Non-pigmented ciliary epithelial cell (primary cell): ENCODE measurements around the gene BTBD9.

Source experiments
- DNase-seq: peaks from one replicate; pipeline ENCODE4 v3.0.0-alpha.2; 2010; ENCODE audit warnings: low read depth

The BTBD9 gene

DNA sequence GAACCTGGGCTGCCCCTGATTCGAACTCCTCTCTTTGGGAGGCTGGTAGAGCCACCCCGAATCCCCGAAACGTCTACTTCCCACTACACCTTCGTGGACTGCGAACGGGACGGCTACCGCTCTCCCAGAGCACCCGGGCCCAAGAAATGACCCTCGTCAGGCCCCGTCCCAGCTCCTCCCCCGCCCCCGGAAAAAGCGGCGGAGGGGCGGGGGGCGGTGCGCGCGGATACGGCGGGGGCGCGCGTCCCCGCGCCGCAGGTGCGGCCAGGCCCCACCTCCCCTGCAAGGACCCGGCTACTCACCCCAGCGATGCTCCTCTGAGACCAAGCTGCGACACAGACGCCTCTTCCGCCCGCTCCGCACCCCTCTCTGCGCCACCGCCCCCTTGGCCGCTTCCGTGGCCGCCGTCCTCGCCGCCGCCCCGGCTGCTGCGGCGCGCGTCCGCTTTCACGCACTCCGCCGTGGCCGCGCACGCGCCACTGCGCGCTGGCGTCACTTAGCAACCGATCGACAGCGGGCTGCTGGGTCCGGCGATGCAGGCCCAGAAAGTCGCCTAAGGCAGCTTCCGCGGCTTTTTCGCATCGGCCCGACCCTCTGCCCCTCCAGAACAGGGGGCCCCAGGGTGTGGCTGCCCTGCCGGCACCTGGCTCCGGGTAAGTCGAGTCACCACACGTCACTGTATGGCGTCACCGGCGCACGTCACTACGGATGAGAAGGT lies at the start of gene BTBD9:
Gene BTBD9, minus strand, starts transcription at position 432 of the 718 bp plus-strand sequence.
- no peak for DNase-seq

- no peak for DNase-seq
These were observed 48.9 kb upstream of the BTBD9 start for GRCh38 chr6:38688579-38689087.

DNA sequence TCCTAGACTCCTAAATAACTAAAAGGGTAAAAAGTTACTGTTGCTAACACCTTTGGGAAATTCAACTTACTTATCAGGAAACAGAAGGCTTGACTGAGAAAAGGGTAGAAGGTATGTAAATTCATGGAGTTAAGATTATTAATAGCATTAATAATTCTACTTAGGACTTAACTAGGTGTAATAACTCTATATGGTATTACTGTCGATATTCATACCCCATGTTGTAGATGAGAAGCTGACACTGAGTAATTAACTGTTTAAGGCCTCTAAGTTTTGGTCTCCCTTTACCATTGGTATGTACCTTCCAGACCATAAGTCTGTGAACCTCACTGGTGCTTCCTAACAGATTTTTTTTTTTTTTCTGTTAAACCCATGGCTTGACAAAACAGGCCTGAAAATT lies 47.8 kb upstream of the BTBD9 start:
- DNase-seq, result no peak

- no peak for DNase-seq
These were observed 47.3 kb upstream of the BTBD9 start for GRCh38 chr6:38687043-38687353.

GRCh38 chr6:38686270-38687042 lies 46.7 kb upstream of the BTBD9 start:
- DNase-seq, result no peak

DNA sequence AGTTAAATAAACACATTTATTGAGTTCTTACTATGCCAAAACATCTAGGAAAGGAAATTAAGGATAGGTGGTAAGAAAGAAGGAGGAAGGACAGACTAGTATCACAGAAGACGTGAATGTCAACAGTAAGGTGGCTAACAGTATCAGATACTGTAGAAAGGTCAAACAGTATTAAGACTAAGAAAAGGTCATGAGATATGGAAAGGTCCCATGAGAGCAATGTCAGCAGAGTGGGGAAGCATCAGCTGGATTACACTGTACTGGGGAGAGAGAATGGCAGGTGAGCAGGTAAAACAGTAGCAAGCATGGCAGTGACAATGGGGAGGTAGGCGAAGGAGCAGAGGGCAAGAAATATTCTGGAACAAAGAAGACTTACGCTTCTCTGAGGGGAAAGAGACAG lies 45.2 kb upstream of the BTBD9 start:
- no peak for DNase-seq

DNA sequence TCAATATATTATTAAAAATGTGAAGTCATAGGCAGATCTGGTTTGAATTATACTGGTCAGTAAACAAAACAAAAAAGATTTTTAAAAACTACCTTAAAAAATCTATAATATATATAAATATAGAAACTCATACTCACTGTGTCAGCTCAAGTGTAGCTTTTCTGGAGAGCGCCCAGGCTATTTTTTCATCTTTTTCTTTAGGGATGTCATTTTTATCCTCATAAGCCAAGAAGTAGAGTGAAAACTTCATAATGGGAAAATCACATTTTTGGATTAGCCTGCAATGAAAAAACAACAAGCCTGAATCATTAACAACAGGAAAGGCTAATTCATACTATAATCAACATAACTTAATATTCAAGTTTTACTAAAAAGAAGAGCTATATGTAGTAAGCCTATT lies 44.5 kb upstream of the BTBD9 start:
- DNase-seq, result no peak

GRCh38 chr6:38681850-38682249 lies 42.1 kb upstream of the BTBD9 start:
- no peak for DNase-seq

DNA sequence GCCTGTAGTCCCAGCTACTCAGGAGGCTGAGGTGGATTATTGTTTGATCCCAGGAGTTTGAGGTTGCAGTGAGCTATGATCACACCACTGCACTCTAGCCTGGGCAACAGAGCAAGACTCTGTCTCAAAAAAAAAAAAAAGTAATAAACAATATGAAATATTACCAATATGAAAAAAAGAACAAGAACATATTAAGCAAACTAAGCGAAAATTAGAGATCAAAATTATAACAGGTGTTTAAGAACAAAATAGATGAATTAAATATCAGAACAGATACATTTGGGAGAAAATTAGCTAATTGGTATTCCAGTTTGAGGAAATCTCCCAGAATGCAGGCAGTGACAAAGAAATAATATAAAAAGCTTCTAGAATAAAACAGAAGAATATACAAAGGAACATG lies 39.9 kb upstream of the BTBD9 start:
- DNase-seq, result no peak

GRCh38 chr6:38678178-38678760 lies 38.5 kb upstream of the BTBD9 start:
- DNase-seq, result no peak

DNA sequence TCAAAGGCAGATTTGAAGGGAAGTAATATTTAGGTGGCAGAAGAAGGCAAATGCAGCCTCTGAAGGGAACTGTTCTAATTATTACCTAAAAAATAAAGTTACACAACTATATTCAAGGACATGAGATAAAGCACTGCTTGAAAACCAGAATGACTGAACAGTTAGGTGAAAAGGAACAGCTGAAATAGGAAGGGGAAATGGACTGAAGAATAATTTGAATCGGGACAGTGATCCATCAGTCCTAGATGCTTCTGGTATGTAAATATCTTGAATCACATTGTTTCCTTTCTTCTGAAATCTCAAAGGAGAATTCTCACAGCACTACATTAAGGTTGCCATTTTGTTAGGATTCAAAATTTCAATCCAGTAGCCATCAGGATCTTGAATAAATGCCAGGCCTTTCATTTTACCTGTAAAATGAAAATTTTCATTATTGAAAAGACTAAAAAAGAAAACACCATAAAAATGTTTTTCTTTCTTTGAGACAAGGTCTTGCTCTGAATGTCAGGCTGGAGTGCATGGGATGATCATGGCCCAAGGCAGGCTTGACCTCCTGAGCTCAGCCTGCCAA lies 37.3 kb upstream of the BTBD9 start:
- DNase-seq, result no peak

DNA sequence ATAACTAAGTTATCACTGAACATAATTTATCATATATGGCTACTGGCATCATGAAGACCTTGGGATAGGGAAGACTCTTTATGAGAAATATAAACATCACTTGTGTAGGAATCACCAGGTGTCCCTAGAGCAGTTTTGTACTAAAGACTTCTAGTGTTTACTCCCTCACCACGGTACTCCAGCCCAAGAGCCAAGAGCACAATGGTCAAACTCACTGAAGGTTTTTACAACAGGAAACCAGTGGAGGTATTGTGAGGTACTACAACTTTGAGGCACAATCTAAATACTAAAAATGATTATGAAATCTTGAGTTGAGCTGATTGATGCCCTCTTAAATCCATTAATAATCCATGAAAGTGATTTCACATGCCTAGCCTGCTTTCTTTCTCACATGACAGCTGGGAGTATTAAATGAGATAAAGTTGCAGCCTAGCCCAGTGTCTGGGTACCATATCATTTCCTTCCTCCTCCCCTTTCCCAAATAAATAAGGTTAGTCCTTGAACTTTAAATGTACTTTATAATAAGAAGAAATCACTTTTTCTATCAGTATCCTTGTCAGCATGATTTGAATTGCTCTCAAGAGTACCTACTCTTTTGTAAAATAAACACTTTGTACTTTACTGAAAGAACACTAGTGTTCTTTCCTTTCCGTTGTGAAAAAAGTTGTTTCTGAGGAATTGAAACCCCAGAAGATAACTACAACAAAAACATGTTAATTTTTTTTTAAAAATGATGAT lies 36.7 kb upstream of the BTBD9 start:
- DNase-seq, result no peak

DNA sequence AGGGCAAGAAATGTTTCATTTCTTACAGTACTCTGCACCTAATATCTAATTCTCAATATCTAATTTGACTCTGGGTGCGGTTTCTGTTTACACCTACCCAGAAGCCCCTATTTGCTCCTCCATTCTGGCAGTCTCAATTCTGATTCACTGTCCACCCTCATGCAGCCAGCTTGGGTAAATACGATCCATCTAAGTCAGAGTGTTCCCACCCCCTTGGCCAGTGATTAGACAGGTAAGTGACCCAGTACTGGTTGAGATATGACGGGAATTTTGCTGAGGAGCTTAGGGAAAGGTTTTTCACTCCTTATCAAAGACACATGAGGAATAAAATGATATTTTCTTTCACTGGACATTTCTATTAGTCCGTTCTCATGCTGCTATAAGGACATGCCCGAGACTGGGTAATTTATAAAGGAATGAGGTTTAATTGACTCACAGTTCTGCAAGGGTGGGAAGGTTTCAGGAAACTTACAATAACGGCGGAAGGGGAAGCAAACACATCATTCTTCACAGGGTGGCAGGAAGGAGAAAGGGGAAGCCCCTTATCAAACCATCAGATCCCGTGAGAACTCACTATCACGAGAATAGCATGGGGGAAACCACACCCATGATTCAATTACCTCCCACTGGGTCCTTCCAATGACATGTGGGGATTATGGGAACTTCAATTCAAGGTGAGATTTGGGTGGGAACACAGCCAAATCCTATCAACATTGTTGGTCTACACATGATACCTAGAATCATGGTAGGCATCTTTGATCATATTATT lies 33.9 kb upstream of the BTBD9 start:
- DNase-seq, result no peak

DNA sequence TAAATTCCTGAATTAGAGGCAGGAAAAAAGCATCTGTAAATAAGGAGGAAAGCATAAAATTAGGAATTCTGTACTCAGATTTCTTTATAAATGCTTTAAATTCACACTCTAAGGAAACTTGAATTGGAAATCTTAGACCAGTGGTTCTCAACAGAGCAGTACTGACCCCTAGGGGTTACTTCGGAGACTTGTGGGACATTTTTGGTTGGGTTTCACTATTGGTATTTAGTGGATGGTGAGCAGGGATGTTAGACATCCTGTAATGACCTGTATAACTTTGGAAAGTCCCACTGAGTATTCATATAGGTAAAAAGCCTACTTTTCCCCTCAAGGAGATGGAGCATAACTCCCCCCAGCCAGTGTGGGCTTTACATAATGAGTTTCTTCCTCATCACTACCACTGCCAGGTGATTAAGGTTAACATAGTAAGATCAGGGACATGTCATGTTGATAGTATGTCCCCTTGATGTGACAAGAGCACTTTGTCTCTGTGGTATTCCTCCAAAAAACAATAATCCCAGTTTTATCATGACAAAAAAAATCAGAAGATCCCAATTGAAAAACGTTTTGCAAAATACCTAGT lies 32.2 kb upstream of the BTBD9 start:
- peak; percentile 17 for DNase-seq

- no peak for DNase-seq
These were observed 18.9 kb upstream of the BTBD9 start for GRCh38 chr6:38658418-38659167.

- DNase-seq, result no peak
These were observed 17.2 kb upstream of the BTBD9 start for GRCh38 chr6:38656896-38657295.

DNA sequence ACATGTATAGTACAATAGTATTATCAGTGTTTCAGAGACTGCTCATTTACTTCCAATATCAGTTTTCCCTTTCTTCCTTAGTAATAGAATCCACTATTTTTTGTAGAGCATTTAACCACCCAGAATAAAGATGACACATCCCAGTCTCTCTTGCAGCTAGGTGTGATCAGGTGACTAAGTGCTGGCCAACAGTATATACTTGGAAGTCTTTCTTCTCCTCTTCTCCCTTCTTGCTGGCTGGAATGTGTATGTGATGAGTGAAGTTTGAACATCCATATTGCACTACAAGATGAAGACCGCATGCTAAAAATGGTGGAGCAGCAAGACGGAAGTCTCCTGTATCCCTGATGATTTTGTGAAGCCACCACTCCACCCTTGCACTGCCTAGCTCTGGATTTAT lies 14.5 kb upstream of the BTBD9 start:
- no peak for DNase-seq

GRCh38 chr6:38651121-38651784 lies 11.5 kb upstream of the BTBD9 start:
- no peak for DNase-seq

GRCh38 chr6:38650207-38650752 lies 10.6 kb upstream of the BTBD9 start:
- no peak for DNase-seq
